OCI-LY1 (cell line): ENCODE measurements around the gene SDHA.
"Not testable (repeated sequence)": the region's sequence is repeated elsewhere in the genome, so short reads cannot be mapped to it uniquely, and the experiment has no call there.

Experiments used
- H2AFZ ChIP-seq: fragments of 200-600 bp; sonication (generic), shearing (Covaris generic); 2 replicates; pipeline ENCODE4 v1.6.0; 2014; ENCODE audit warnings: antibody characterized with exemption, mild to moderate bottlenecking, low read length
- H3F3A ChIP-seq: fragments of 200-600 bp; sonication (generic), shearing (Covaris generic); 2 replicates; pipeline ENCODE4 v1.6.0; 2014; ENCODE audit warnings: mild to moderate bottlenecking, antibody characterized with exemption, low read length, moderate library complexity; ENCODE audit not compliant: insufficient read depth
- H3K27ac ChIP-seq: fragments of 200-600 bp; sonication (generic); 2 replicates; pipeline ENCODE4 v1.5.1; 2014; ENCODE audit warnings: low read length, mixed run types, mild to moderate bottlenecking, low read depth; ENCODE audit not compliant: poor library complexity, severe bottlenecking
- H3K27me3 ChIP-seq: fragments of 200-600 bp; sonication (generic); 2 replicates; pipeline ENCODE4 v1.6.0; 2014; ENCODE audit warnings: antibody characterized with exemption, mild to moderate bottlenecking, low read length, moderate library complexity; ENCODE audit not compliant: insufficient read depth
- H3K36me3 ChIP-seq: fragments of 200-600 bp; sonication (generic); 2 replicates; pipeline ENCODE4 v1.6.1; 2014; ENCODE audit warnings: mild to moderate bottlenecking, antibody characterized with exemption, low read length, moderate library complexity, mixed read lengths; ENCODE audit not compliant: insufficient read depth
- H3K4me1 ChIP-seq: fragments of 200-600 bp; sonication (generic); 2 replicates; pipeline ENCODE4 v1.5.1; 2014; ENCODE audit warnings: mild to moderate bottlenecking, low read length, moderate library complexity; ENCODE audit not compliant: insufficient read depth, severe bottlenecking
- H3K4me2 ChIP-seq: fragments of 200-600 bp; sonication (generic), shearing (Covaris generic); 2 replicates; pipeline ENCODE4 v1.6.1; 2014; ENCODE audit warnings: low read length
- H3K4me3 ChIP-seq: fragments of 200-600 bp; sonication (generic); 2 replicates; pipeline ENCODE4 v1.5.1; 2014; ENCODE audit warnings: low read length, low read depth, mild to moderate bottlenecking, mixed read lengths; ENCODE audit not compliant: poor library complexity, severe bottlenecking
- H3K79me2 ChIP-seq: fragments of 200-600 bp; shearing (Covaris generic); 2 replicates; pipeline ENCODE4 v1.6.1; 2016; ENCODE audit warnings: mixed run types, low read length, mixed read lengths; ENCODE audit not compliant: insufficient read depth
- H3K9ac ChIP-seq: fragments of 200-600 bp; sonication (generic), shearing (Covaris generic); 2 replicates; pipeline ENCODE4 v1.6.1; 2014; ENCODE audit warnings: mild to moderate bottlenecking, low read length, mixed read lengths
- H3K9me2 ChIP-seq: fragments of 200-600 bp; sonication (generic), shearing (Covaris generic); 2 replicates; pipeline ENCODE4 v1.6.1; 2014; ENCODE audit warnings: low read depth, mild to moderate bottlenecking, low read length, mixed read lengths
- H3K9me3 ChIP-seq: fragments of 200-600 bp; shearing (Covaris generic); 2 replicates; pipeline ENCODE4 v1.6.1; 2014; ENCODE audit warnings: low read length, mixed read lengths
- H4K20me1 ChIP-seq: fragments of 200-600 bp; sonication (generic), shearing (Covaris generic); 2 replicates; pipeline ENCODE4 v1.6.0; 2016; ENCODE audit warnings: mild to moderate bottlenecking, low read length; ENCODE audit not compliant: insufficient read depth
- EZH2 ChIP-seq: fragments of 200-600 bp; sonication (generic), shearing (Covaris generic); IDR thresholded peaks from 2 replicates; pipeline ENCODE4 v1.8.0; 2017; ENCODE audit warnings: borderline replicate concordance, mixed run types, mild to moderate bottlenecking, antibody characterized with exemption, low read length, moderate library complexity, mixed read lengths
- TF ChIP-seq, protein P1 (sequence below): fragments of 200-600 bp; sonication (generic), shearing (Covaris generic); IDR thresholded peaks from 2 replicates; pipeline ENCODE4 v1.5.1; 2017; ENCODE audit warnings: mild to moderate bottlenecking, antibody characterized with exemption, low read length, moderate library complexity, mixed read lengths

SDHA gene

DNA sequence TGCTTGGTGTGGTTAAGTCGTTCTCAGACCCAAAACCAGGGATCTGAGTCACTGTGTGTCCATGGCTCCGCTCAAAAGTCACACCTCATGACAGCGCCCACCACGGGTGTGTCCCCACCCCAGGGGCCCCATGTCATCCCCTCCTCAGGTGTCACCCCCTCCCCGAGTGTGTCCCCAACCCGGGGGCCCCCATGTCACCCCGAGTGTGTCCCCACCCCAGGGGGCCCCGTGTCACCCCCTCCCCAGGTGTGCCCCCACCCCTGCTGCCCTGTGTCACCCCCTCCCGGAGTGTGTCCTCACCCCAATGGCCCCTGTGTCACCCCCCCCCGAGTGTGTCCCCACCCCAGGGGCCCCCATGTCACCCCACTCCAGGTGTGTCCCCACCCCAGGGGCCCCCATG is 21.8 kb upstream of the SDHA start:
- H3K9ac ChIP-seq = no peak overlapping the region
- no peaks in the 10 kb centered on the region for H3K9me2 ChIP-seq
- H3K36me3 ChIP-seq = 0 out of 2 replicates have a peak, but pooled peaks cover 4% of the 10 kb centered on the region
- peaks cover 40% of the 10 kb centered on the region for H3K4me1 ChIP-seq
- no peaks in the 10 kb centered on the region for H3K79me2 ChIP-seq
- no peaks in the 10 kb centered on the region for H3K27me3 ChIP-seq
- H3K9me3 ChIP-seq = no peaks in the 10 kb centered on the region
- no peak overlapping the region for H3K27ac ChIP-seq
- H3K4me2 ChIP-seq = no peak overlapping the region
- H2AFZ ChIP-seq = no peak overlapping the region
- no peak for TF ChIP-seq EZH2
- TF ChIP-seq, protein P1, sequence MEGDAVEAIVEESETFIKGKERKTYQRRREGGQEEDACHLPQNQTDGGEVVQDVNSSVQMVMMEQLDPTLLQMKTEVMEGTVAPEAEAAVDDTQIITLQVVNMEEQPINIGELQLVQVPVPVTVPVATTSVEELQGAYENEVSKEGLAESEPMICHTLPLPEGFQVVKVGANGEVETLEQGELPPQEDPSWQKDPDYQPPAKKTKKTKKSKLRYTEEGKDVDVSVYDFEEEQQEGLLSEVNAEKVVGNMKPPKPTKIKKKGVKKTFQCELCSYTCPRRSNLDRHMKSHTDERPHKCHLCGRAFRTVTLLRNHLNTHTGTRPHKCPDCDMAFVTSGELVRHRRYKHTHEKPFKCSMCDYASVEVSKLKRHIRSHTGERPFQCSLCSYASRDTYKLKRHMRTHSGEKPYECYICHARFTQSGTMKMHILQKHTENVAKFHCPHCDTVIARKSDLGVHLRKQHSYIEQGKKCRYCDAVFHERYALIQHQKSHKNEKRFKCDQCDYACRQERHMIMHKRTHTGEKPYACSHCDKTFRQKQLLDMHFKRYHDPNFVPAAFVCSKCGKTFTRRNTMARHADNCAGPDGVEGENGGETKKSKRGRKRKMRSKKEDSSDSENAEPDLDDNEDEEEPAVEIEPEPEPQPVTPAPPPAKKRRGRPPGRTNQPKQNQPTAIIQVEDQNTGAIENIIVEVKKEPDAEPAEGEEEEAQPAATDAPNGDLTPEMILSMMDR = no peak
- no peaks in the 10 kb centered on the region for H3F3A ChIP-seq
- no peaks in the 10 kb centered on the region for H4K20me1 ChIP-seq
- no peak overlapping the region for H3K4me3 ChIP-seq

DNA sequence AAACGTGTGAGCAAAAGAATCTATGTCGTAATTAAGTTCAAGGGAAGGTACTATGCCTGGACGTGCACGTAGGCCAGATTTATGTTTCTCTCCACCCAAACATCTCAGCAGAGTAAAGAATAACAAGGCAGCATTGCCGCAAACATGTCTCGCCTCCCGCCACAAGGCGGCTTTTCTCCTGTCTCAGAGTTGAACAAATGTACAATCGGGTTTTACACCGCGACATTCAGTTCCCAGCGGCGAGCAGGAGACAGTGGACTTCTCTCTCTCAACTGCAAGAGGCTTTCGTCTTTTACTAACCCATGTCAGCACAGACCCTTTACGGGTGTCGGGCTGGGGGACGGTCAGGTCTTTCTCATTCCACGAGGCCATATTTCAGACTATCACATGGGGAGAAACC is 21.1 kb upstream of the SDHA start:
- not testable (repeated sequence) for H3K36me3 ChIP-seq, H3K4me2 ChIP-seq, H3K9me2 ChIP-seq, H2AFZ ChIP-seq, H3F3A ChIP-seq, H3K9me3 ChIP-seq, H3K27ac ChIP-seq, H3K27me3 ChIP-seq, H3K9ac ChIP-seq, H3K79me2 ChIP-seq, H3K4me3 ChIP-seq, H4K20me1 ChIP-seq
- peaks cover 40% of the 10 kb centered on the region for H3K4me1 ChIP-seq

DNA sequence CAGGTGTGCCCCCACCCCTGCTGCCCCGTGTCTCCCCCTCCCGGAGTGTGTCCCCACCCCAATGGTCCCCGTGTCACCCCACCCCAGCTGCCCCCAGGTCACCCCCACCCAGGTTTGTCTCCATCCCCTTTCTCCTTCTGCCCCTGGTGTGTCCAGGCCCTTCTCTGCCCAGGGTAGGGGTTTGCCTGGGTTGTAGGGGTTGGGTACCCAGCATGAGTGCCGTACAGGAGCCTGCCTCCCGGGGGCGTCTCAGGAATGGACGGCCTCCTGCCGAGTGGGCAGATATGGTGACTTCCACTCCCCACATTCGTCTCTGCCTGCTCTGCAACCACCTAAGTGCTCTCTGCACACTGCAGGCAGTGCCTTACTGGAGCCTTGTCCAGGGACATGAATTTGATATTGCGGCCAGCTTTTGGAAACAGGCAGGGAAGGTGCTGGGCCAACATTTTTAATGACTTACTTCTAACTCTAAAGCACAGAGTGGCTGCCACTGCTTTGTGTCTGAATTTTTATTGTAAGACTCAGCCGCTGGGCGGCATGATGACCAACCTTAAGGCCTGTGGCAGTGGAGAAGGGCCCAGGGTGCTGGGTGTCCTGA is 20.1 kb upstream of the SDHA start:
- Histone ChIP-seq H3F3A (no peaks in the 10 kb centered on the region), H3K27me3 (no peaks in the 10 kb centered on the region), H3K4me1 (peaks cover 40% of the 10 kb centered on the region), H4K20me1 (no peaks in the 10 kb centered on the region), H3K9me2 (no peaks in the 10 kb centered on the region), H3K36me3 (peaks cover 4% of the 10 kb centered on the region; the same call in 1 of the 2 replicates), H3K9ac (no peak overlapping the region), H3K79me2 (no peaks in the 10 kb centered on the region), H3K4me3 (no peak overlapping the region), H3K27ac (no peak overlapping the region), H3K9me3 (no peaks in the 10 kb centered on the region), H3K4me2 (no peak overlapping the region), H2AFZ (no peak overlapping the region)
- TF ChIP-seq EZH2 = no peak
- TF ChIP-seq, protein P1 = no peak

DNA sequence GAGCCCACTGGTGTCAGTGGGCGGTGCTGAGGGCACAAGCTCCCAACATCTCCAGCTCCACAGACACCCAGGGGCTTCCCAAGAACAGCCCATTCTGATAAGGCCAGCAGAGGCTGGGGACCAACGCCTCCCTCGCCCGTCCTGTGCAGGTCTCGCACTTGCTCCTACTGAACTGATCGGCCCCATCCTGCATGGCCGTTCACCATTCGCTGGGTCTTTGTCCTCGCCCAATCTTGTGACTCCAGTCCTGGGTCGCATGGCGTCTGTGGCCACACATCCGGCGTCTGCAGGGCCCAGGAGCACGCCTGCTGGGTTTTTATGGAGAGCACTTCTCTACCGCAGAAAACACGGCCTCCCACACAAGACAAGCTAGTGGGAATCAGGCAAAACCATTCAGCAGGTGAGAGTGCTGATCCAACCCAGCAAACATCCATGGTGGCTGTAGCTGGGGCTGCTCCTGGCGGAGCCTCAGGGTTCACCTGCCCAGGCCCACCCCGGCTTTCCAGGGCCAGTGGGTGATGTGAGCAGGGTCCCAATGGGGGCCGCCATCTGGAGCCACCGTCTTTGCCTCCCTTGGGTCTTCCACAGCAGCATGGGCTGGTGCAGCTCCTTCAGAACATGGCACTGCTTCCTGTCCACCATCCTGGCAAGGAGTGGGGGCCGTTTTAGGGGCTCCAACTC is 19.5 kb upstream of the SDHA start:
- no peaks in the 10 kb centered on the region for H3K9me2 ChIP-seq
- no peak overlapping the region for H3K4me3 ChIP-seq
- no peak overlapping the region for H3K4me2 ChIP-seq
- H3K27ac ChIP-seq = no peak overlapping the region
- no peak overlapping the region for H3K9ac ChIP-seq
- H3K36me3 ChIP-seq = peaks cover 8% of the 10 kb centered on the region
- H3K4me1 ChIP-seq = peaks cover 40% of the 10 kb centered on the region
- TF ChIP-seq EZH2 = no peak
- TF ChIP-seq, protein P1 = no peak
- no peaks in the 10 kb centered on the region for H3K9me3 ChIP-seq
- no peaks in the 10 kb centered on the region for H3K27me3 ChIP-seq
- no peak overlapping the region for H2AFZ ChIP-seq
- H3F3A ChIP-seq = no peaks in the 10 kb centered on the region
- H3K79me2 ChIP-seq = no peaks in the 10 kb centered on the region
- no peaks in the 10 kb centered on the region for H4K20me1 ChIP-seq
